ENCODE data around the gene STAG1.

DNA sequence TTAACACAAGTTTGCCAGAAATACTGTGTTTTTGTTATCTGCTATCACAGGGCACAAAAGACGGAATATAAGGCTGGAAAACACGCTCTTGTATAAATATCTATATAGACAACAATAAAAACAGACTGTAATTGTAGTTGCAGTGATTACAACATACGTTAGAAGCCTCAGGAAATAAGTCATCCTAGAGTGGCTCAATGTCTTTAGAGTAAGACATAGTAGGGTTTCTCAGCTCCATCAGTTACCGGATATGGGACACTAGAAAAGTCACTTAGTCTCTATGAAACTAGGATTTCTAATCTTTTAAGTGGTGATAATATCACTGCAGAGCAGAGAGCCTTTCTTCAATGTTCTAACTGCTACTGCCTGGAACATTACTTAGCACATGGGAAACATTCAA is 208.8 kb downstream of the STAG1 start:
- TF ChIP-seq, protein P1, sequence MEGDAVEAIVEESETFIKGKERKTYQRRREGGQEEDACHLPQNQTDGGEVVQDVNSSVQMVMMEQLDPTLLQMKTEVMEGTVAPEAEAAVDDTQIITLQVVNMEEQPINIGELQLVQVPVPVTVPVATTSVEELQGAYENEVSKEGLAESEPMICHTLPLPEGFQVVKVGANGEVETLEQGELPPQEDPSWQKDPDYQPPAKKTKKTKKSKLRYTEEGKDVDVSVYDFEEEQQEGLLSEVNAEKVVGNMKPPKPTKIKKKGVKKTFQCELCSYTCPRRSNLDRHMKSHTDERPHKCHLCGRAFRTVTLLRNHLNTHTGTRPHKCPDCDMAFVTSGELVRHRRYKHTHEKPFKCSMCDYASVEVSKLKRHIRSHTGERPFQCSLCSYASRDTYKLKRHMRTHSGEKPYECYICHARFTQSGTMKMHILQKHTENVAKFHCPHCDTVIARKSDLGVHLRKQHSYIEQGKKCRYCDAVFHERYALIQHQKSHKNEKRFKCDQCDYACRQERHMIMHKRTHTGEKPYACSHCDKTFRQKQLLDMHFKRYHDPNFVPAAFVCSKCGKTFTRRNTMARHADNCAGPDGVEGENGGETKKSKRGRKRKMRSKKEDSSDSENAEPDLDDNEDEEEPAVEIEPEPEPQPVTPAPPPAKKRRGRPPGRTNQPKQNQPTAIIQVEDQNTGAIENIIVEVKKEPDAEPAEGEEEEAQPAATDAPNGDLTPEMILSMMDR (conservative IDR thresholded peaks at IDR 0.05 in 1 of 2, IDR thresholded peaks at IDR 0.05 in 1 of 2; ENCODE audit: low read depth in 1 of 2, low read length in 2 of 2) = no peak
- no peak for TF ChIP-seq EZH2 (IDR thresholded peaks at IDR 0.05; ENCODE audit: low read length, missing control alignments)

Measured in fibroblast of lung (primary cell).